Activated effector memory CD4-positive, alpha-beta T cell treated with Interleukin-2 at 50 U/mL for 16 hours (primary cell): Measurements from ENCODE around the gene STK32C.
"Not testable (repeated sequence)": the region's sequence is repeated elsewhere in the genome, so short reads cannot be mapped to it uniquely, and the experiment has no call there.

ENCODE experiments used
- DNase-seq: peaks from one replicate; pipeline ENCODE4 v3.0.0-alpha.2; 2020

Gene STK32C

DNA sequence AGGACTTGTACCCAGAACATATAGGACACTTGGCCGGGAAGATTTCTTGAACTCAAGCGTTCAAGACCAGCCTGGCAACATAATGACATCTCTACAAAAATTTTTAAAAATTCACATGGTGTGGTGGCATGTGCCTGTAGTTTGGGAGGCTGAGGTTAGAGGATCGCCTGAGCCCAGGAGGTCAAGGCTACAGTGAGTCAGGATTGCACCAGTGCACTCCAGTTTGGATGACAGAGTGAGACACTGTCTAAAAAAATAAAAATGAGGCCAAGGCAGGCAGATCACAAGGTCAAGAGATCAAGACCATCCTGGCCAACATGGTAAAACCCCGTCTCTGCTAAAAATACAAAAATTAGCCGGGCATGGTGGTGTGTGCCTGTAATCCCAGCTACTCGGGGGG, 9.7 kb upstream of the STK32C start:
- not testable (repeated sequence) for DNase-seq

DNA sequence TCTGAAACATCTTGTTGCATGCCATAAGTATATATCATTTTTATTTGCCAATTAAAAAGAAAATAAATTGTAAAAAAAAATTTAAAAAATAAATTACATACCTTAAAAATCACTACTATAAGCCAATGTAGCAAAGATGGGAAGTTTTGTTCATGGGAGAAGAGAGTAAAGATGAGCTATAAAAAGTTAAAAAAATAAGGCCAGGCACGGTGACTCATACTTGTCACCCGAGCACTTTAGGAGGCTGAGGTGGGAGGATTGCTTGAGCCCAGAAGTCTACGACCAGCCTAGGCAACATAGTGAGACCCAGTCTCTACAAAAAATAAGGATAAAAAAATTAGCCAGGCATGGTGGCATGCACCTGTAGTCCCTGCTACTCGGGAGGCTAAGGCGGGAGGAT, 8.4 kb upstream of the STK32C start:
- DNase-seq: no peak

DNA sequence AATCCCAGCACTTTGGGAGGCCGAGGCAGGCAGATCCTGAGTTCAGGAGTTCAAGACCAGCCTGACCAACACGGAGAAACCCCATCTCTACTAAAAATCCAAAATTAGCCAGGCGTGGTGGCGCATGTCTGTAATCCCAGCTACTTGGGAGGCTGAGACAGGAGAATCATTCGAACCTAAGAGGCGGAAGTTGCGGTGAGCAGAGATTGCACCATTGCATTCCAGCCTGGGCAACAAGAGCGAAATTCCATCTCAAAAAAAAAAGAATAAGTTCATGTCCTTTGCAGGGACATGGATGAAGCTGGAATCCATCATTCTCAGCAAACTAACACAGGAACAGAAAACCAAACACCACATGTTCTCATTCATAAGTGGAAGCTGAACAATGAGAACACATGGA, 7.1 kb upstream of the STK32C start:
- DNase-seq: not testable (repeated sequence)

DNA sequence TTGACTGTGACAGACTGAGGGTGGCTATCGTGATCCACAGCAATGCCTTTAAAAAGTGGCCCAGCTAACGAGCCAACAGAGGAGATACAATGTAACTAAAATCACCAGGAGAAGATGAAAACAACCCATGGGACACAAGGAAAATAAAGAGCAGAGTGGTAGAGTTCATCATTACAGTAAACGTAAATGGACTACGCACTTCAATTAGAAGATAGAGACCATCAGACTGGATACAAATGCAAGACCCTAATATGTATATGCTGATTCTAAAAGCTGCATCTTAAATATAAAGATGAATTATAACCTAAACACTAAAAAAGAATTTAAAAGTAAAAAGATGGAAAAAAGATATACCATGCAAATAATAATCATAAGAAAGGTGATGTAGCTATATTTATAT, 6.6 kb upstream of the STK32C start:
- DNase-seq: no peak

DNA sequence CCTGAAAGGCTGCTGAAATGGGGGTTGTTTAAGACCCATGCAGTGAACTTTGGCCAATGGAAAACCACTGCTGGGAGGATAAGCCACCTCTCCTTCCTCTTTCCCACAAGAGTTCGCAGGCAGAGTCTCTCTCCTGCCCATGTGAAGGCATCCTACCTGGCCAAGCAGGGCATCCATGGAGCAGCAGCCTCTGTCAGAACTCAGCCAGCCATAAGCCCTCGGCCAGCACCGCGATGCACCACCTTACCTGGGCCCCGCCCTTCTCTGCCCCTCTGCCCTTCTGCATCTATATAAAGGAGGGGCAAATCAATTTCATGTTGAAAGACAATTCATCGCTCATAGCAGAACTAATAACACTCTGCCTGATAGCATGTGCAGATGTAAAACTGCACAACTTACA, 6.1 kb upstream of the STK32C start:
- DNase-seq: no peak

DNA sequence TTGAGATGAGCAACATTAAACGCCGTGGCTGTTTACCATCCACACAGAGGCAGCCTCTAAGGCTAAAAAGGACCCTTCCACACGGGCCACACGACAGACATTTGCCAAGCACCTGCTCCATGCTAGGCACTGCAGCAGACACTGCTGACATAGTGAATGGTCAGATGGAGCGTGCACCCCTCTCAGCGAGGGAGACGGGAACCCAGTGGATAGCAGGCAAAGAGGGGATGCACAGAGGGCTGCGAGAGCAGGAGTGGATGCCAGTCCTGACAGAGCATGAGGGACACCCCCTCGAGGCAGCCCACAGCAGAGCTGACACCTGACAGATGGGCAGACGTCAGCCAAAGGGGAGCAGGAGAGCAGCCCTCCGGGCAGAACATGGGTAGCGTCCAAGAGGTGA, 5.6 kb upstream of the STK32C start:
- no peak for DNase-seq

DNA sequence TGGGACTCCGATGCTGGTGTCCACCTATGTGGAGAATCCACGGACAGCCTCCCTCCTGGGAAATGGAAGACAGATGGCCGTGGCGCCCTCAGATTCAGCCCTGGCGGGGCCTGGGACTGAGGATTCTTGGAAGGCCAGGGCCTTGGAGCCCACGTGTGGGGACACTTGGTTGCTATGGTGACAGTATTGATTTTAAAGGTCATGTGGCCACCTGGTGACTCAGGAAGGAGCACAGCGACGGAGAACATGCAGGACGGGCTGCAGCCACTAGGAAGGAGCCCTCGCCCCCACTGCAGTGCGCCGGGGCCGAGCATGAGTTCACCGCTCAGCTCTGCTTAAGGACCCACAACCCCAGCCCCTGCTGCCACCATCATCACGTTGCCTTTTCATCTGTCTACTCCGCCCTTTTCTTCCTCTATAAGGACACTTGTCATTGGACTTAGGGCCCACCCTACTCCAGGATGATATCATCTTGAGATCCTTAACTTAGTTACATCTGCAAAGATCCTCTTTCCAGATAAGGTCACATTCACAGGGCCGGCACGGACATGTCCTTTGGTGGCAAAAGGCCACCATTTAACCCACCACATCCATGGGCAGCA, 3.7 kb upstream of the STK32C start:
- DNase-seq: no peak

DNA sequence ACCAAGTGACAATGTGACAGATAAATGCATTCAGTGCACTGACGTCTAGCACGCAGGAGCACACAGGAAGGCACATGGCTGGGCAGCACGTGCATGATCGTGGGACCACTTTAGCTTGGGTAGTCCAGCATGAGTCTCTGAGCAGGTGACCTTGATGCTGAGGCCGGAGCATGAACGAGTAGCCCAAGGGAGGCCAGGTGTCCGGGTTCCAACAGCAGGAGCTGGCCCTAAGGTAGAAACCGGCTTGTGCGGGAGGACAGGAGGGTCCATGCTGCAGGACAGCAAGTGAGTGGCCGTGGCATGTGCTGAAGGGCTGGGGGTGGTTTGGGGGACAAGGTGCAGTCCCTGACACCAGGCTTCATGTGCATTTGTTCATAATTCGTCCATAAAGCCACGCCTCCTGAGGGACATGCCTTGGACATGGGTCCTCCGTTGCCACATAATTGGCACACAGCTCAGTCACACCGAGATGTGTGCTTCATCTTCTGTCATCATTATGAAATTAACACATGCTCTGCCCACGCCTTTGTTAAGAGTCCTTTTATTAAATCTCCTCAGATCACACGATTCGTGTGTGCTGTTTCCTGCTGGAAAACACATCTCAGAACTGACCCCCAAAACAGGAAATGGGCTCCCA, 3.1 kb upstream of the STK32C start:
- no peak for DNase-seq

DNA sequence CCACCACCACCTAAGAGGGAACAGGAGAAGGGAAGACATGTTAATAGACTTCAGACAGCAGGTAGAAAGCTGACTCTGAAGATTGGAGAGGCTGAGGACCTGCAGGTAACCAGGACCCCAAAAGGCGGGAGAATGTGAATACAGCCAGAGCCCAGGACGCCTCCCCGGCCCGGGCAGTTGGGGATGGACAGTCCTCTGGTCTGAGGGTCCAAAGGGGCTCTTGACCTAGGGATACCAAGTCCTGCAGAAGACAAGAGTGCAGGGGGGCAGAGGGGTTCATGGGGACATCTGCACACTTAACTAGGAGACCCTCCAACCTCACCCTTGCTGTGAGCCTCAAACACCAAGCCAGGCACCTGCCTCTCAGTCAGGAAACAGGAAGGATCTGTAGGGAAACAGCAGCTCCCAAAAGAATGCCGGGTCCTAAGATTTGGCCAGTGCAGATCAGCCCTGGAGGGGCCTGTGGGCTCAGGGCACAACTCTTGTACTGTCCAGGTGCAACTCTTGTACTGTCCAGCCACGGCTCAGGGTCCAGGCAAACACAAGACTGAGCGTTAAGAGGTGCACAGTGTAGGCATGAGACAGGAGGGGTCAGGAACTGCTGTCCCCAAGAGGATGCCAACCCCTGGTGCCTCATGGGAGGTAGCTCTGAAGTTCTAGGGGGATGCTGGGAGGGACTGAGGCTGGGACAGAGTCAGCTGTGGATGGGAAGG, 2.3 kb upstream of the STK32C start:
- DNase-seq: no peak

DNA sequence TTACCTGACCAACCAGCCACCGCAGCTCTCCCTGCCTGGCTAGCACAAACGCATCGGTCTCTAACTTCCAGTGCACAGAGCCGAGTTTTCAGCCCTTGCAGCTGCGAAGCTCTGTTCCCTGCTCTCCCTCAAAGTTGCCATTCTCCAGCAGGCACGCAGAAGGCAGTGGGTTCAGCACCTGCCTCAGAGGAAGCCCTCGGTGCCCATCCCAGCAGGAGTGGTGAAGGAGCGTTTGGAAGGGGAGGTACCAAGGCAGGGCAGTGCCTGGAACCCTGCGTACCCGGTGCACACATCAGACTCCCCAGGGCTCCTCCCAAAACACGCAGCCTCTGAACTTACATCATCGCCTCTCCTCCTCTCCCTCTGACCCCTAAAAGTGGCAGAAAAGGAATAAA, 1.7 kb upstream of the STK32C start:
- no peak for DNase-seq

DNA sequence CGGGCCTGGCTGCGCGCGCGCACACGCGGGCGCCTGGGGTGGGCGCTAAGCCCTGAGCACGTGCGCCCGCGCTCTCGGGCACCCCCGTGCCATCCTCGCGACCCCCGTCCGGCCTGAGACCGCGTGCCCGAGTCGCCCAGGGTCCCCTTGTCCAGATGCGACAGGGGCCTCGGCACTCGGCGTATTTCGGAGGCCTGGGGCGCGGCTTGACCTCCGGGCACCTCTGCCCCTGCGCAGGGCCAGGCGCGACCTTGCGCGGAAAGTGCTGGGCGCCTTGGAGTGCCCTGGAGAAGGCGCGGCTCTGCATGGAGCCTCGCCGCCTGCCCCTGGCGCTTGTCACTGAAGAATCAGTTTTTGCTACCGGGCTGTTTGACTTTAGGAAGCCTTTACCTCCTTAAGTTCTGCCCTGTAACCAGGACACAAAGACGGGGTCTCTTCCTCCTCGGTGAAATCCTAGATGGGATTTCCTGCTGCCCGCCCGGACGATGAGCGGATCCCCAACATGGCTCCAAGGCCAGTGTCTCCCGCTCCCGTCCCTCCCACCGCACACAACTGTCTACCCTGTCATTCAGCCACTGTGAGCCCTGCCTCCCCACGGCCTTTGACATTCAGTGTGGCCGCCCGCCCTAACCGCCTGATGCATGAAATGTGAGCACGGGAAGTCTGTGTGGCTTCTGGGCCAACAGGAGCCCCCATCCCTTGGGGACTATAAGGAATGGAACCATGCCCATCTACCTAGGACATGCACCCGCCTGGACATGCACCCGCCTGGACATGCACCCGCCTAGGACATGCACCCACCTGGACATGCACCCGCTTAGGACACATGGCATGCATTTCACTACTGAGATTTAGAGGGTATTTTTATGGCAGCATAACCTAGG, 1.1 kb upstream of the STK32C start:
- DNase-seq: no peak

DNA sequence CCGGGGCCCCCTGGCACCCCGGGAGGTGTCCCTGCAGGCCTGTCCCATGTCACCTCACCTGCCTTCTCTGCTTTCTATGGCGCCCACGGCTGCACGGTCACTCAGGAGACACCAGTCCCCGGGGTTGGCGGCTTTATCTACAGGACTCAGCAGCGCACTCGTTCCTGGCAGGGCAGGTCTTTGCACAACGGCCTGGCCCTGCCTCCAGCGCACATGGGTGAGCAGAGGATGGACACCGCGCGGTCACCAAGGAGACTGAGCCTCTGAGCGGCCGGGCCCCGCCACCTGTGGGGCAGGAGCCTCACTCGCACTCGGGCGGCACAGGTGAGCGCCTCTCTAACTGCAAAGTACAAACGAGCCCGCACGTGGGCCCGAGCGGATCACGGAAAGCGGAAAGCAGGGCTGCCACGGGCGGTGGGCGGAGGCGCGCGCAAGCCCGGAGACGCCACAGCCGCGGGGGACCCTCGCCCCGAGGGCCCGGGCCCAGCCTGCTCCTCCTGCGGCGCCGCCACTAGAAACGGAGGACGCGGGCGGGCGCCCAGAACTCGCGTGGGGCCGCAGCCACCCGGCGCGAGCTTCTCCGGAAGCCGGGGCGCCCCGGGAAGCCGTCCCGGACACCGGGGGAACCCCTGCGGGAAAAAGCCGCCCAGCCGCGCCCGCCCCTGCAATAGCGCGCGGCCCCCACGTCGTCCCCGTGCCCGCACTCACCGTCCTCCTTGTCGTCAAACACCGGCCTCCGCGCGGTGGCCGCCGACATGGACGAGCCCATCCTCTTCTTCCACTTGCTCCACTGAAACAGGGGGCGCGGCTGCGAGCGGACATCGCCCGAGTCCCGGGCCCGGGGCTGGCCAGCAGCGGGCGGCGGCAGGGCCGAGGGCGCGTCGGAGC, 642 bp downstream of the STK32C start:
- peak; percentile 16 for DNase-seq

DNA sequence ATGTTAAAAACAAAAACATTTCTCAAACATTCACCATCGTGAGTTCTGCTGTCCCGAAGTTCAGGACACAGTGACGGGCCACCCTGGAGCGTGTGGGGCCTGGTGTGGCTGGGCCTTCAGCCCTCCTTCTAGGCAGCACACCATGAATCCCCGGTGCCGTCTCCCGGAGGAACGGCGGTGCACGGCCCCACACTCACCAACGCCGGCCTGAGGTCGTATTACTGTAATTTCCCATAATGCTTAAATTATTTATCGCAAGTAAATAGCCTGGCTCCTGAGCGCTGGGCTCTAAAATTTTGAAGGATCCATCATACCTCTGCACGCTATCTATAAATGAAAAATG, 1.4 kb downstream of the STK32C start:
- DNase-seq: no peak

DNA sequence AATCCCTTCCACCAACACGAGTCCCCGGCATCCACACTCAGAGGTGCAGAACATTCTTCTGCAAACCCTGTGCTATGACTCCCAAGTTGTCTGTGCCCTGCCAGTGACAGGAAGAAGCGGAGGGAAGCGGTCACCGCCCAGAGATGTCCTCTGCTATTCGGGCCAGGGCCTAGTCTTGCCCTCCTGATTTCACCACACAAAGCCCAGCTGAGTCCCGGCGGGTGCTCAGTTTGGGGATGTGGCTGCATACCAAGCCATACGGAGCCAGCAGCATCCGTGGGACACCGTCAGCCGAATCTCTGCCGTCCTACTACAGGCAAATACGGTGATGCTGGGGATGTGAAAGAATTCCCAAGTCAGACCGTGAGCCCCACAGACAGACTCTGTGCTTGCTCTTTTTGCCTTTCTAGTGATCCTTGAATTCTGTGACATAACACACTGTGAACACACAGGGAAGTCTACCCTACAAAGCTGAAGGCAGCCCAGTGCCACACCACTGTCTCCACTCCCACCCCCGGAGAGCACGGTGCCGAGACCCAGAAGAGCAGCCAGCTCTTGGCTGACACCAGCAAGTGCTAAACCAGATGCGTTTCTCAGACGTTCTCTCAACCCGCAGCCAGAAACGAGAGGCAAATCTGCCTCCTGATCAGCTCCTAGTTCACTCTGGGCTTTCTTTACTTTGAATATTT, 2.0 kb downstream of the STK32C start:
- no peak for DNase-seq

DNA sequence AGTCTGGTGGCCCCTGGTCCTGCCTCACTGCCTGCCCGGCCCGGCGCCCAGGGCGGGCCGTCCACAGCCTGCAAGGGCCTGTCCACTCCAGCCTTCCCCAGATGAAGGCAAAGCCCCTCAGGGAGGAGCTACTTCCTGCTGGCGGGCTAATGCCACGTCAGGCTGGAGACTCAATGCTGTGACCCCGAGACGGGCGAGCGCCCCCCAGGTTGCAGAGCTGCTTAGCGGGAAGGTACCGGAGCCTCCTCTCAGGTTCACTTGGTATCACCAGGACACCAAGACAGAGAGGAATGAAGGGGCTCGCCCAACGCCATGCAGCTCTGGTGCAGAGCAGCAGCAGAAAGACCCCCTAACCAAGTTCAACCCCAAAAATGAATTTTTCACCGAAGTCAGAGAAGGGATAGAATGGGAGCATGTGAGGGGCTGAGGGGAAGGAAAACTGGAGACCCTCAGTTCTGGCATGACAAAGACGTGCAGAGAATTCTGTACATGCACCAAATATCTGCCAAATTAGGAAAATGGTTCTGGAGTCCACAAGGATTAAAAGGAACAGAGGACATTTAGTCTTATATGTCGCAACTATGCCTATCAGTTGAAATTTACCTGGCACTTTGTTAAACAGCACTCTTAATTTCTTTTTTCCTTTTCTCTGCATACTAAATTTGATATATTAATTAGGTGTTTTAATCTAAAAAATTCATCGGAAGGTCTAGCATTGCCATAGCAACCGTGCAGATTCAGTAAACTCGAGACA, 2.8 kb downstream of the STK32C start:
- no peak for DNase-seq

DNA sequence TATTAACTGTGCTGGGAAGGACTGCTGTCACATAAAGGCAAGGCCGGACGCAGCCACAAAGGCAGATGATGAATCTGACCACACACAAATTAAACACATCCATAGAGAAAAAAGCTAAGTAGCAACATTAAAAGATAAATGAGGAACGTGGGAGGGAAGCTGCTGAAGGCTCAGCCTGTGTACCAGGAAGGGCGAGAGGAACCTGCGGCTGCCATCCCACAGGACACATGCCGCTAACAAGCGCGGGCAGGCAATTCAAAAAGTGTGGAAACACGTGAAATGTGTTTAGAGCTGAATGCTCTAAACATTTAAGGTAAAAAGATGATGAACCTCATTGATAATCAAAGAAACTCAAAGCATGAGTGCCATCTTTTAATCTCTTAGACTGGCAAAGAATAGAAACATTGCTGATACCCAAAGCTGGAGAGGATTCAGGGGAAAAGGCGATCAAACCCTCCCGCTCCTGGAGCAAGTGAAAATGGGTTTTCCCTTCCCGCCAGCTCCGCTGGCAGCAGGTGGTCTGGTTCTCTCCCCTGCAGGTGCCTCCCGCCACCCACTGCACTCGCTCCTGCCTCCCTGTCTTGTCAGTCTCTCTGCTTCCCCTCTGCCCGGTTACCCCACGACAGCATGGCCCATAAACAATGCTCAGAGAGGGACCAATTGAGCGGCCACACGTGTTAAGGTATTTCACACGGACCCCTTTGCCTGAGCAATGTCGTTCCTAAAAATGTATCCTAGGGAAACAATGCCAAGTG, 4.2 kb downstream of the STK32C start:
- DNase-seq: no peak

DNA sequence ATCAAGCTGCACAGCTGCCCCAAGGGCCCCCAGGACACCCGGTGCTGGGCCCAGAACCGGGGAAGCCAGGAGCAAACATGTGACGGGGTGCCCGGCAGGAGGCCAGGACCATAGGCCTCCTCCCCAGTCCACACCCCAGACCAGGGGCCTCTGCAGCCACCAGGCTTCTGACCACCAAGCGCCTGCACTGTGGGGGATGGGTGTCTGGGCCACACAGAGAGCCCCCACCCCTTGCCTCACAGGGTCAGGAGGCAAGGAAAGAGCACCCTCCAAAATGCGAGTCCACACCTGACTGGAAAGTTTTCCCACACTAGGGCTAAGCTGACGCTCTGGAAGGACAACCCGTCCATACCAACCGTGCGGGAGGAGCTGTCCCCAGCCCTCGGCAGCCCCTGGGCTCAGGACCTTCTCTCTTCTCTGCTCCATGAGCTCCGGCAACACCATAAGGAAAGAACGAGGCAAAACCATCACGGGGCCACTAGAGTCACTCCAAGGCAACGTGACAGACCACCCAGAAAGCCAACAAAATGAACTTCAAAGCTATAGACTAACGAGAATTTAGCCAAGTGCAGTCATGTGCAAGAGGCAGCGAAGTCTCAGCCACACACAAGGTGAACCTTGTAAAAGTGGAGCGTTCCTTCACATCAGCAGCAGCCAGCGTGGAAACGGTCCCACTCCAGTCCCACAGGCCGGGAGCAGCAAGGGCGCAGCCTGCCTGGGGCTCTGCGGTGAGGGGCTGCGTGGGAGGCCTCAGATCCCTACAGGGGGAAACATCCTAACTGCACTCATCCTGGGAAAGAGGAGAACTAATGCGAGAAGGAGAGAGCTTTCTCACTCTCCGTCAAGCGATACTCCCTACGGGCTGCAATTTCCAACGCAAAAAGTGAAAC, 5.1 kb downstream of the STK32C start:
- DNase-seq: no peak

DNA sequence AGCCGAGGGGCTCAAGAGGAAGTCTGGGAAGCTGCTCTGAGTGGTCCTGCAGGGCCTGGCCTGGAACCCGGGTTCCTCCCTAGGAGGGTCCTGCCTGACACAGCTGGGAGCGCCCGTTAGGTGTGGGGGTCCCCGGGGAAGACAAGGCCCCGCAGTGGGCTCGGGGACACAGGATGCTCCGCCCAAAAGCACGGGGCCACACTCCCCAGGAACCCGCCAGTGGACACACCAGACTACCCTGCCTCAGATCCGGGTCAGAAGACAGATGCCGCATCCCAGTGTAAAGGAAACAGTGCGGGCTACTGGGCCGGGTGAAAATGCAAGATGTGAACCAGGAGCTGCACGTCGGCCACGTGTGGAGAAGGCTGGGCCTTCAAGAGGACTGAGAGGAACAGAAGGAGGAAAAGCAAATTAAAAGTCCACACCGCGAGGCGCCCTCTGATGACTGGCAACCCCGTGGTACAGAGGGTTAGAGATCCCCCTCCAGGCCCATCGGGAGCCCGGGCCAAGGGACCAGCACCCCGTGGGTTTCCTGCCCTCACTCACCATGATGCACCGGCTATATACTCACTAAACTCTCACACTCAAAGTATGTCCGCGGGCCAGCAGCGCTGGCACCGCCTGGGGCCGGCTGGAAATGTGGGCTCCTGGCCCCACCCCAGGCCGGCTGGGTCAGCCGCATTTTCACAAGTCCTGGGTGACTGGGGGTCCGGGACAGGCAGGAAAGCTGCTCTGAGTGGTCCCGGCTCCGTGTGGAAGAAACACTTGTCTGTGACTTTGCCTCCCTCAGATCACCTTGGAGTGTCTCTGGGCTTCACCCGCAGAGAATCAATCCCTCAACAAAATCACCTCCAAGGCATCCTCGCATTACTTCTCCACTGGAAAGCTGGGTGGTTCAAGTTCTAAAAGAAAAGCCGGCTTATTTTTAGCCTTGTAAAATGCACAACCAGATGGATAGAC, 6.1 kb downstream of the STK32C start:
- no peak for DNase-seq
